Measurements from ENCODE around the gene LINC00305. TPM values are rescaled to one million over a fixed set of nuclear protein-coding genes. Genes with fewer than 3 reads are reported as not detected.

The LINC00305 gene
- total and polyA plus RNA-seq, 2 donors (not counting 3 experiments of a cell fraction or from before 2014, with no cell fraction given): not detected

- no peak overlapping the region for H3K9ac ChIP-seq (replicated peaks; ENCODE audit: extremely low read depth, insufficient read depth, low read length)
- FAIRE-seq: no peak
- no peaks in the 10 kb centered on the region for H3K27me3 ChIP-seq (ENCODE audit: control insufficient read depth in 2 of 2, insufficient read depth in 2 of 2, low read length in 2 of 2)
Observed at GRCh38 chr18:64132871-64133270, 16.0 kb downstream of the LINC00305 start.

More at GRCh38 chr18:64132871-64133270, 16.0 kb downstream of the LINC00305 start:
- Histone ChIP-seq H3K4me2 (ENCODE audit: insufficient read depth, low read length) (no peak overlapping the region), H3K27ac (ENCODE audit: insufficient read depth, low read depth, low read length) (no peak overlapping the region), H3K36me3 (ENCODE audit: control insufficient read depth in 2 of 2, extremely low read depth in 1 of 2, insufficient read depth in 2 of 2, low read length in 2 of 2) (no peaks in the 10 kb centered on the region), H3K9me3 (replicated peaks; ENCODE audit: control insufficient read depth, insufficient read depth, low read length) (no peaks in the 10 kb centered on the region), H3K9me1 (replicated peaks; ENCODE audit: control insufficient read depth, extremely low read depth, insufficient read depth, low read length) (no peaks in the 10 kb centered on the region), H2AFZ (ENCODE audit: low read depth, low read length) (no peak overlapping the region), H3K4me3 (replicated peaks in 1 of 3; ENCODE audit: insufficient read depth in 1 of 3, low read depth in 1 of 3, low read length in 3 of 3) (no peak overlapping the region), H3K4me1 (ENCODE audit: control insufficient read depth, extremely low read depth, insufficient read depth, low read length) (no peaks in the 10 kb centered on the region), H3K79me2 (ENCODE audit: control insufficient read depth, insufficient read depth, low read length) (no peaks in the 10 kb centered on the region), H4K20me1 (replicated peaks; ENCODE audit: control insufficient read depth, extremely low read depth, insufficient read depth, low read length) (no peaks in the 10 kb centered on the region)
- no TSS peak for BruUV-seq (replicated peaks)
- no peak for DNase-seq (ENCODE audit: low read depth, low spot score)
- dilution Hi-C loops (cut with MboI; ENCODE audit: extremely low pct_ligation_motif_present, low sequenced_read_pairs) (no loop called here), intact Hi-C loops (cut with micrococcal nuclease) (loop anchor here (10.0 kb wide), 1 partner anchor 62 kb away; no protein-coding TSS in a partner anchor)
- CTCF ChIA-PET: no interaction called here
- TF ChIP-seq CTCF (IDR thresholded peaks at IDR 0.05; ENCODE audit: extremely low read depth in 1 of 2, insufficient read depth in 1 of 2, low read depth in 1 of 2, low read length in 2 of 2) (no peak), MYC (IDR thresholded peaks at IDR 0.05; ENCODE audit: low read depth, low read length) (no peak), FOS (IDR thresholded peaks at IDR 0.05; ENCODE audit: borderline replicate concordance, insufficient read depth, low read length) (no peak), POLR2AphosphoS5 (IDR thresholded peaks at IDR 0.05; ENCODE audit: insufficient read depth, low read depth, low read length) (no peak), EZH2 (IDR thresholded peaks at IDR 0.05; ENCODE audit: borderline replicate concordance, low read depth, low read length, severe bottlenecking) (no peak), POLR2A (IDR thresholded peaks at IDR 0.05; ENCODE audit: low read depth, low read length) (no peak), GATA2 (IDR thresholded peaks at IDR 0.05; ENCODE audit: insufficient read depth, insufficient read length, low read depth, low read length) (no peak), JUN (IDR thresholded peaks at IDR 0.05; ENCODE audit: borderline replicate concordance, insufficient read depth, insufficient read length, low read depth) (no peak)
- TF ChIP-seq, protein P1, sequence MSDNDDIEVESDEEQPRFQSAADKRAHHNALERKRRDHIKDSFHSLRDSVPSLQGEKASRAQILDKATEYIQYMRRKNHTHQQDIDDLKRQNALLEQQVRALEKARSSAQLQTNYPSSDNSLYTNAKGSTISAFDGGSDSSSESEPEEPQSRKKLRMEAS (IDR thresholded peaks at IDR 0.05; ENCODE audit: insufficient read depth, insufficient read length): no peak
- POLR2A ChIA-PET: no interaction called here

All from endothelial cell of umbilical vein (primary cell).